Neural progenitor cell (in vitro differentiated cells): ENCODE data around the gene DCDC1.

Experiments used
- EZH2 ChIP-seq: fragments of 200-600 bp; sonication (generic); IDR thresholded peaks from 2 replicates; pipeline ENCODE4 v1.6.1; 2017; ENCODE audit warnings: antibody characterized with exemption, mild to moderate bottlenecking, moderate library complexity
- TF ChIP-seq, protein P1 (sequence below): fragments of 200-600 bp; sonication (generic); IDR thresholded peaks from 2 replicates; pipeline ENCODE4 v1.5.1; 2017; ENCODE audit warnings: antibody characterized with exemption, mild to moderate bottlenecking

- TF ChIP-seq, protein P1, sequence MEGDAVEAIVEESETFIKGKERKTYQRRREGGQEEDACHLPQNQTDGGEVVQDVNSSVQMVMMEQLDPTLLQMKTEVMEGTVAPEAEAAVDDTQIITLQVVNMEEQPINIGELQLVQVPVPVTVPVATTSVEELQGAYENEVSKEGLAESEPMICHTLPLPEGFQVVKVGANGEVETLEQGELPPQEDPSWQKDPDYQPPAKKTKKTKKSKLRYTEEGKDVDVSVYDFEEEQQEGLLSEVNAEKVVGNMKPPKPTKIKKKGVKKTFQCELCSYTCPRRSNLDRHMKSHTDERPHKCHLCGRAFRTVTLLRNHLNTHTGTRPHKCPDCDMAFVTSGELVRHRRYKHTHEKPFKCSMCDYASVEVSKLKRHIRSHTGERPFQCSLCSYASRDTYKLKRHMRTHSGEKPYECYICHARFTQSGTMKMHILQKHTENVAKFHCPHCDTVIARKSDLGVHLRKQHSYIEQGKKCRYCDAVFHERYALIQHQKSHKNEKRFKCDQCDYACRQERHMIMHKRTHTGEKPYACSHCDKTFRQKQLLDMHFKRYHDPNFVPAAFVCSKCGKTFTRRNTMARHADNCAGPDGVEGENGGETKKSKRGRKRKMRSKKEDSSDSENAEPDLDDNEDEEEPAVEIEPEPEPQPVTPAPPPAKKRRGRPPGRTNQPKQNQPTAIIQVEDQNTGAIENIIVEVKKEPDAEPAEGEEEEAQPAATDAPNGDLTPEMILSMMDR, result peak; percentile 55
- TF ChIP-seq EZH2, result no peak
Observed at GRCh38 chr11:31233425-31233824, 136.1 kb downstream of the DCDC1 start.
